Activated CD4-positive, alpha-beta memory T cell treated with anti-CD3 and anti-CD28 coated beads for 36 hours (primary cell): ENCODE measurements around the gene SLC8A1. TPM values are rescaled to one million over a fixed set of nuclear protein-coding genes. Genes with fewer than 3 reads are reported as not detected.

ENCODE experiments used
- CTCF ChIA-PET: fragments of 350-600 bp; sonication (Branson Sonifier 250); formaldehyde crosslinking; loops from one replicate; lab custom pipeline; 2021; ENCODE audit warnings: antibody characterized with exemption, inconsistent platforms; lab: Charles Lee
- POLR2A ChIA-PET: fragments of 350-600 bp; sonication (Branson Sonifier 250); formaldehyde crosslinking; loops from one replicate; lab custom pipeline; 2021; ENCODE audit warnings: antibody characterized with exemption; lab: Charles Lee
- DNase-seq: peaks from one replicate; pipeline ENCODE4 v3.0.0-alpha.2; 2020
- H3K27ac Mint-ChIP-seq: one replicate; pipeline ENCODE4 v1.8.0; 2021; ENCODE audit warnings: mixed read lengths
- H3K27me3 Mint-ChIP-seq: one replicate; pipeline ENCODE4 v1.8.0; 2021; ENCODE audit warnings: mixed read lengths
- H3K36me3 Mint-ChIP-seq: one replicate; pipeline ENCODE4 v1.8.0; 2021; ENCODE audit warnings: mixed read lengths
- H3K4me1 Mint-ChIP-seq: one replicate; pipeline ENCODE4 v1.8.0; 2021; ENCODE audit warnings: low read depth, mixed read lengths
- H3K4me3 Mint-ChIP-seq: one replicate; pipeline ENCODE4 v1.8.0; 2021; ENCODE audit warnings: mild to moderate bottlenecking, mixed read lengths
- H3K9me3 Mint-ChIP-seq: one replicate; pipeline ENCODE4 v1.8.0; 2021; ENCODE audit warnings: mixed read lengths
- intact Hi-C: fragments of 100-400 bp; cut with micrococcal nuclease; formaldehyde crosslinking; loops from one replicate; pipeline ENCODE4 v1.15.1; 2023
- total RNA-seq, 2 experiments: library from RNA; stranded (reverse); gene quantifications; one replicate each; pipeline ENCODE4 v1.2.3, GENCODE V29; 2021

Gene SLC8A1
- total RNA-seq, 2 experiments from 2014 or later: 0.12 to 0.19 TPM

GRCh38 chr2:40369267-40370006 lies 82.5 kb downstream of the SLC8A1 start:
- Mint-ChIP-seq H3K36me3 (no peaks in the 10 kb centered on the region), H3K9me3 (no peaks in the 10 kb centered on the region), H3K4me1 (no peaks in the 10 kb centered on the region), H3K4me3 (no peak overlapping the region), H3K27ac (no peak overlapping the region), H3K27me3 (no peaks in the 10 kb centered on the region)
- intact Hi-C loops: no loop called here
- POLR2A ChIA-PET: no interaction called here
- DNase-seq: no peak
- CTCF ChIA-PET: no interaction called here

- Mint-ChIP-seq H3K27me3 (no peaks in the 10 kb centered on the region), H3K4me3 (no peak overlapping the region), H3K4me1 (no peaks in the 10 kb centered on the region), H3K9me3 (no peaks in the 10 kb centered on the region), H3K36me3 (no peaks in the 10 kb centered on the region), H3K27ac (no peak overlapping the region)
- POLR2A ChIA-PET: no interaction called here
- no peak for DNase-seq
- CTCF ChIA-PET: no interaction called here
- intact Hi-C loops: no loop called here
Observed at GRCh38 chr2:40367652-40368051, 84.2 kb downstream of the SLC8A1 start.

GRCh38 chr2:40367032-40367431 lies 84.9 kb downstream of the SLC8A1 start:
- CTCF ChIA-PET: no interaction called here
- POLR2A ChIA-PET: no interaction called here

GRCh38 chr2:40364151-40364874 lies 87.6 kb downstream of the SLC8A1 start:
- no peak overlapping the region for H3K27ac Mint-ChIP-seq
- no peaks in the 10 kb centered on the region for H3K36me3 Mint-ChIP-seq
- intact Hi-C loops: no loop called here
- no peak for DNase-seq
- ChIA-PET POLR2A (no interaction called here), CTCF (no interaction called here)
- no peak overlapping the region for H3K4me3 Mint-ChIP-seq
- no peaks in the 10 kb centered on the region for H3K9me3 Mint-ChIP-seq
- no peaks in the 10 kb centered on the region for H3K4me1 Mint-ChIP-seq
- H3K27me3 Mint-ChIP-seq: no peaks in the 10 kb centered on the region

More at GRCh38 chr2:40367032-40367431, 84.9 kb downstream of the SLC8A1 start:
- no peak overlapping the region for H3K27ac Mint-ChIP-seq
- no peaks in the 10 kb centered on the region for H3K36me3 Mint-ChIP-seq
- intact Hi-C loops: no loop called here
- no peaks in the 10 kb centered on the region for H3K9me3 Mint-ChIP-seq
- DNase-seq: no peak
- H3K4me3 Mint-ChIP-seq: no peak overlapping the region
- H3K4me1 Mint-ChIP-seq: no peaks in the 10 kb centered on the region
- H3K27me3 Mint-ChIP-seq: no peaks in the 10 kb centered on the region

- intact Hi-C loops: no loop called here
- CTCF ChIA-PET: no interaction called here
- no peaks in the 10 kb centered on the region for H3K4me1 Mint-ChIP-seq
- no peaks in the 10 kb centered on the region for H3K27me3 Mint-ChIP-seq
- POLR2A ChIA-PET: no interaction called here
- DNase-seq: no peak
- no peaks in the 10 kb centered on the region for H3K9me3 Mint-ChIP-seq
- H3K4me3 Mint-ChIP-seq: no peak overlapping the region
- H3K27ac Mint-ChIP-seq: no peak overlapping the region
- no peaks in the 10 kb centered on the region for H3K36me3 Mint-ChIP-seq
Observed at GRCh38 chr2:40363631-40364030, 88.3 kb downstream of the SLC8A1 start.

- no peak for DNase-seq
- Mint-ChIP-seq H3K4me1 (no peaks in the 10 kb centered on the region), H3K27me3 (no peaks in the 10 kb centered on the region), H3K9me3 (no peaks in the 10 kb centered on the region), H3K27ac (no peak overlapping the region), H3K36me3 (no peaks in the 10 kb centered on the region), H3K4me3 (no peak overlapping the region)
- intact Hi-C loops: no loop called here
- CTCF ChIA-PET: interaction anchor here (0.6 kb wide), 1 partner anchor 336 kb away, joined by 3 read pairs; no protein-coding TSS in a partner anchor
- POLR2A ChIA-PET: no interaction called here
Observed at GRCh38 chr2:40363231-40363630, 88.7 kb downstream of the SLC8A1 start.

- intact Hi-C loops: no loop called here
- ChIA-PET CTCF (no interaction called here), POLR2A (no interaction called here)
- Mint-ChIP-seq H3K9me3 (no peaks in the 10 kb centered on the region), H3K36me3 (no peaks in the 10 kb centered on the region), H3K27ac (no peak overlapping the region), H3K27me3 (no peaks in the 10 kb centered on the region), H3K4me3 (no peak overlapping the region), H3K4me1 (no peaks in the 10 kb centered on the region)
- no peak for DNase-seq
Observed at GRCh38 chr2:40361478-40361877, 90.4 kb downstream of the SLC8A1 start.

- no peak overlapping the region for H3K4me3 Mint-ChIP-seq
- intact Hi-C loops: no loop called here
- DNase-seq: no peak
- H3K27ac Mint-ChIP-seq: no peak overlapping the region
- H3K36me3 Mint-ChIP-seq: no peaks in the 10 kb centered on the region
- POLR2A ChIA-PET: no interaction called here
- H3K27me3 Mint-ChIP-seq: no peaks in the 10 kb centered on the region
- H3K9me3 Mint-ChIP-seq: no peaks in the 10 kb centered on the region
- CTCF ChIA-PET: no interaction called here
- H3K4me1 Mint-ChIP-seq: no peaks in the 10 kb centered on the region
Observed at GRCh38 chr2:40360652-40361051, 91.2 kb downstream of the SLC8A1 start.

GRCh38 chr2:40359811-40360210 lies 92.1 kb downstream of the SLC8A1 start:
- CTCF ChIA-PET: no interaction called here
- intact Hi-C loops: no loop called here

GRCh38 chr2:40358783-40359182 lies 93.1 kb downstream of the SLC8A1 start:
- H3K9me3 Mint-ChIP-seq: no peaks in the 10 kb centered on the region
- intact Hi-C loops: no loop called here
- no peak overlapping the region for H3K27ac Mint-ChIP-seq
- no peaks in the 10 kb centered on the region for H3K27me3 Mint-ChIP-seq
- ChIA-PET POLR2A (no interaction called here), CTCF (no interaction called here)
- H3K4me3 Mint-ChIP-seq: no peak overlapping the region
- no peak for DNase-seq
- no peaks in the 10 kb centered on the region for H3K4me1 Mint-ChIP-seq
- no peaks in the 10 kb centered on the region for H3K36me3 Mint-ChIP-seq

More at GRCh38 chr2:40359811-40360210, 92.1 kb downstream of the SLC8A1 start:
- H3K27me3 Mint-ChIP-seq: no peaks in the 10 kb centered on the region
- DNase-seq: no peak
- H3K27ac Mint-ChIP-seq: no peak overlapping the region
- H3K36me3 Mint-ChIP-seq: no peaks in the 10 kb centered on the region
- no peak overlapping the region for H3K4me3 Mint-ChIP-seq
- H3K9me3 Mint-ChIP-seq: no peaks in the 10 kb centered on the region
- H3K4me1 Mint-ChIP-seq: no peaks in the 10 kb centered on the region
- POLR2A ChIA-PET: no interaction called here

- H3K4me1 Mint-ChIP-seq: no peaks in the 10 kb centered on the region
- H3K27me3 Mint-ChIP-seq: no peaks in the 10 kb centered on the region
- ChIA-PET CTCF (no interaction called here), POLR2A (no interaction called here)
- no peaks in the 10 kb centered on the region for H3K9me3 Mint-ChIP-seq
- no peak for DNase-seq
- no peak overlapping the region for H3K27ac Mint-ChIP-seq
- no peaks in the 10 kb centered on the region for H3K36me3 Mint-ChIP-seq
- H3K4me3 Mint-ChIP-seq: no peak overlapping the region
- intact Hi-C loops: no loop called here
Observed at GRCh38 chr2:40357667-40358066, 94.2 kb downstream of the SLC8A1 start.

GRCh38 chr2:40355451-40355850 lies 96.4 kb downstream of the SLC8A1 start:
- Mint-ChIP-seq H3K4me1 (no peaks in the 10 kb centered on the region), H3K27me3 (no peaks in the 10 kb centered on the region)

GRCh38 chr2:40353231-40353630 lies 98.7 kb downstream of the SLC8A1 start:
- Mint-ChIP-seq H3K36me3 (no peaks in the 10 kb centered on the region), H3K27ac (no peak overlapping the region), H3K4me1 (no peaks in the 10 kb centered on the region), H3K9me3 (peaks cover 2% of the 10 kb centered on the region), H3K4me3 (no peak overlapping the region), H3K27me3 (no peaks in the 10 kb centered on the region)
- CTCF ChIA-PET: no interaction called here
- intact Hi-C loops: no loop called here
- no peak for DNase-seq
- POLR2A ChIA-PET: no interaction called here

More at GRCh38 chr2:40355451-40355850, 96.4 kb downstream of the SLC8A1 start:
- Mint-ChIP-seq H3K9me3 (no peaks in the 10 kb centered on the region), H3K27ac (no peak overlapping the region), H3K36me3 (no peaks in the 10 kb centered on the region), H3K4me3 (no peak overlapping the region)
- ChIA-PET CTCF (no interaction called here), POLR2A (no interaction called here)
- intact Hi-C loops: no loop called here
- DNase-seq: no peak
